Trophoblast cell (in vitro differentiated cells and primary cell): ENCODE data around the gene MYO1A.
A peak's percentile ranks its signal among the peaks of the same experiment; 100 is the strongest.

Experiments used
- DNase-seq, 2 donors: peaks; one replicate each; pipeline ENCODE4 v3.0.0-alpha.2; 2016
- H2AFZ ChIP-seq: 2 replicates; pipeline ENCODE4 v1.6.1; 2013; ENCODE audit warnings: low read length, moderate library complexity, mild to moderate bottlenecking; ENCODE audit not compliant: insufficient read depth, poor library complexity
- H2AK5ac ChIP-seq: 2 replicates; pipeline ENCODE4 v1.6.1; 2013; ENCODE audit warnings: mild to moderate bottlenecking, low read length
- H2BK120ac ChIP-seq: 2 replicates; pipeline ENCODE4 v1.6.1; 2013; ENCODE audit warnings: low read length, mild to moderate bottlenecking, moderate library complexity; ENCODE audit not compliant: insufficient read depth, poor library complexity
- H2BK12ac ChIP-seq: 2 replicates; pipeline ENCODE4 v1.6.1; 2013; ENCODE audit warnings: mild to moderate bottlenecking, low read length, moderate library complexity
- H2BK5ac ChIP-seq: 2 replicates; pipeline ENCODE4 v1.6.1; 2013; ENCODE audit warnings: low read length, low read depth, moderate library complexity, mild to moderate bottlenecking; ENCODE audit not compliant: poor library complexity
- H3K14ac ChIP-seq: 2 replicates; pipeline ENCODE4 v1.6.1; 2013; ENCODE audit warnings: mild to moderate bottlenecking, low read length
- H3K18ac ChIP-seq: 2 replicates; pipeline ENCODE4 v1.6.1; 2013; ENCODE audit warnings: mild to moderate bottlenecking, low read length
- H3K23ac ChIP-seq: 2 replicates; pipeline ENCODE4 v1.6.1; 2013; ENCODE audit warnings: low read length
- H3K27ac ChIP-seq: 2 replicates; pipeline ENCODE4 v1.5.1; 2013; ENCODE audit warnings: low read depth, mild to moderate bottlenecking, inconsistent platforms, low read length, moderate library complexity
- H3K27me3 ChIP-seq: 2 replicates; pipeline ENCODE4 v1.6.1; 2013; ENCODE audit warnings: inconsistent platforms, mild to moderate bottlenecking, low read length, moderate library complexity; ENCODE audit not compliant: insufficient read depth
- H3K36me3 ChIP-seq, 2 experiments: 1 replicate in 1 of 2; 2 replicates in 1 of 2; pipeline ENCODE4 v1.6.1; 2013; ENCODE audit warnings: low read length in 2 of 2, mild to moderate bottlenecking in 2 of 2, moderate library complexity in 1 of 2; ENCODE audit not compliant: insufficient read depth in 2 of 2, control insufficient read depth in 1 of 2
- H3K4ac ChIP-seq: 2 replicates; pipeline ENCODE4 v1.6.1; 2013; ENCODE audit warnings: low read depth, mild to moderate bottlenecking, low read length, moderate library complexity
- H3K4me1 ChIP-seq, 2 experiments: 1 replicate in 1 of 2; 2 replicates in 1 of 2; pipeline ENCODE4 v1.6.1; 2013; ENCODE audit warnings: low read length in 2 of 2, mild to moderate bottlenecking in 2 of 2, moderate library complexity in 1 of 2; ENCODE audit not compliant: insufficient read depth in 2 of 2, control insufficient read depth in 1 of 2
- H3K4me2 ChIP-seq: 2 replicates; pipeline ENCODE4 v1.6.1; 2013; ENCODE audit warnings: inconsistent platforms, mild to moderate bottlenecking, low read length, moderate library complexity
- H3K4me3 ChIP-seq: 2 replicates; pipeline ENCODE4 v1.5.1; 2013; ENCODE audit warnings: mild to moderate bottlenecking, low read depth, low read length, inconsistent platforms
- H3K79me1 ChIP-seq: one replicate; pipeline ENCODE4 v1.6.1; 2013; ENCODE audit warnings: low read length
- H3K79me2 ChIP-seq: 2 replicates; pipeline ENCODE4 v1.6.1; 2013; ENCODE audit warnings: low read length, mild to moderate bottlenecking; ENCODE audit not compliant: control insufficient read depth, insufficient read depth, poor library complexity
- H3K9ac ChIP-seq: 2 replicates; pipeline ENCODE4 v1.6.1; 2013; ENCODE audit warnings: mild to moderate bottlenecking, low read length
- H3K9me3 ChIP-seq: 2 replicates; pipeline ENCODE4 v1.6.1; 2013; ENCODE audit warnings: low read depth, mild to moderate bottlenecking, control low read depth, inconsistent platforms, low read length; ENCODE audit not compliant: insufficient read depth
- H4K12ac ChIP-seq: 2 replicates; pipeline ENCODE4 v1.6.1; 2013; ENCODE audit warnings: low read depth, mild to moderate bottlenecking, low read length, moderate library complexity
- H4K8ac ChIP-seq: 2 replicates; pipeline ENCODE4 v1.6.1; 2013; ENCODE audit warnings: low read depth, mild to moderate bottlenecking, low read length, moderate library complexity
- H4K91ac ChIP-seq: one replicate; pipeline ENCODE4 v1.6.1; 2013; ENCODE audit warnings: low read depth, mild to moderate bottlenecking, low read length, moderate library complexity
- WGBS: extraction: QIAGEN DNeasy Blood & Tissue Kit; methylation state at CpG from one replicate; pipeline ENCODE4 v1.1.7; 2013; ENCODE audit warnings: missing lambda C conversion rate; ENCODE audit not compliant: insufficient read length, insufficient coverage; ENCODE audit errors: extremely low coverage; 5-methylcytosine and 5-hydroxymethylcytosine counted together

The MYO1A gene

GRCh38 chr12:57012600-57013465 is 37.1 kb downstream of the MYO1A start:
- no CpG with 5 or more reads among the region's 7 CpGs for WGBS
- Histone ChIP-seq H3K79me1 (peaks cover 3% of the 10 kb centered on the region), H3K23ac (no peak overlapping the region)

GRCh38 chr12:57011438-57012424 is 38.2 kb downstream of the MYO1A start:
- Histone ChIP-seq H3K23ac (no peak overlapping the region), H4K91ac (no peak overlapping the region), H3K79me2 (no peaks in the 10 kb centered on the region), H3K14ac (no peak overlapping the region), H3K9ac (no peak overlapping the region), H3K4me3 (no peak overlapping the region), H3K4me2 (no peak overlapping the region), H3K4ac (no peak overlapping the region), H3K27me3 (no peaks in the 10 kb centered on the region), H2AK5ac (no peak overlapping the region), H2BK120ac (no peak overlapping the region), H2AFZ (no peak overlapping the region), H4K8ac (no peak overlapping the region), H2BK12ac (no peak overlapping the region), H3K4me1 (peaks cover 9 to 14% of the 10 kb centered on the region in 2 experiments), H4K12ac (no peak overlapping the region), H3K27ac (no peak overlapping the region), H3K79me1 (peaks cover 3% of the 10 kb centered on the region), H3K9me3 (no peaks in the 10 kb centered on the region), H3K18ac (no peak overlapping the region), H3K36me3 (no peaks in the 10 kb centered on the region), H2BK5ac (no peak overlapping the region)
- peak; percentile 71 to 83 for DNase-seq
- no CpG with 5 or more reads among the region's 12 CpGs for WGBS

More at GRCh38 chr12:57012600-57013465, 37.1 kb downstream of the MYO1A start:
- Histone ChIP-seq H2BK5ac (no peak overlapping the region), H3K4ac (no peak overlapping the region), H3K4me3 (no peak overlapping the region), H3K9me3 (no peaks in the 10 kb centered on the region), H3K4me1 (peaks cover 9 to 16% of the 10 kb centered on the region in 2 experiments), H3K27ac (no peak overlapping the region), H3K36me3 (no peaks in the 10 kb centered on the region), H3K18ac (no peak overlapping the region), H4K12ac (no peak overlapping the region), H3K4me2 (no peak overlapping the region), H4K91ac (no peak overlapping the region), H2BK12ac (no peak overlapping the region), H3K9ac (no peak overlapping the region), H2AFZ (no peak overlapping the region), H3K79me2 (no peaks in the 10 kb centered on the region), H2BK120ac (no peak overlapping the region), H4K8ac (no peak overlapping the region), H2AK5ac (no peak overlapping the region), H3K14ac (no peak overlapping the region), H3K27me3 (no peaks in the 10 kb centered on the region)
- no peak for DNase-seq

- H2BK12ac ChIP-seq: no peak overlapping the region
- H3K23ac ChIP-seq: no peak overlapping the region
- H3K9ac ChIP-seq: no peak overlapping the region
- no peak overlapping the region for H4K8ac ChIP-seq
- no peaks in the 10 kb centered on the region for H3K36me3 ChIP-seq
- H3K4ac ChIP-seq: no peak overlapping the region
- H3K9me3 ChIP-seq: no peaks in the 10 kb centered on the region
- H3K79me1 ChIP-seq: peaks cover 5% of the 10 kb centered on the region
- no peak overlapping the region for H4K12ac ChIP-seq
- no peak overlapping the region for H3K18ac ChIP-seq
- H3K27ac ChIP-seq: no peak overlapping the region
- no peak overlapping the region for H4K91ac ChIP-seq
- no peak overlapping the region for H2AFZ ChIP-seq
- H2AK5ac ChIP-seq: no peak overlapping the region
- peaks cover 5% of the 10 kb centered on the region in 2 experiments for H3K4me1 ChIP-seq
- peaks cover 5% of the 10 kb centered on the region for H3K79me2 ChIP-seq
- no peak overlapping the region for H2BK5ac ChIP-seq
- no CpG with 5 or more reads among the region's 4 CpGs for WGBS
- no peak overlapping the region for H3K4me2 ChIP-seq
- H3K14ac ChIP-seq: no peak overlapping the region
- H3K27me3 ChIP-seq: no peaks in the 10 kb centered on the region
- H2BK120ac ChIP-seq: no peak overlapping the region
- DNase-seq: no peak
- no peak overlapping the region for H3K4me3 ChIP-seq
Observed at GRCh38 chr12:57010627-57011247, 39.2 kb downstream of the MYO1A start.

- no peak overlapping the region for H3K4me2 ChIP-seq
- H3K14ac ChIP-seq: no peak overlapping the region
- H3K18ac ChIP-seq: no peak overlapping the region
- H2AFZ ChIP-seq: no peak overlapping the region
- H2BK120ac ChIP-seq: no peak overlapping the region
- no peak overlapping the region for H3K4ac ChIP-seq
- H3K27ac ChIP-seq: no peak overlapping the region
- H3K9ac ChIP-seq: no peak overlapping the region
- H3K79me2 ChIP-seq: peaks cover 6% of the 10 kb centered on the region
- no peak overlapping the region for H3K4me3 ChIP-seq
- no peak overlapping the region for H4K91ac ChIP-seq
- no peak overlapping the region for H4K12ac ChIP-seq
- H3K4me1 ChIP-seq: peaks cover 4 to 5% of the 10 kb centered on the region in 2 experiments
- H3K79me1 ChIP-seq: peaks cover 5% of the 10 kb centered on the region
- H3K36me3 ChIP-seq: no peaks in the 10 kb centered on the region
- H2BK12ac ChIP-seq: no peak overlapping the region
- no peaks in the 10 kb centered on the region for H3K9me3 ChIP-seq
- no peak overlapping the region for H2BK5ac ChIP-seq
- no peaks in the 10 kb centered on the region for H3K27me3 ChIP-seq
- WGBS: no CpG with 5 or more reads among the region's 5 CpGs
- no peak overlapping the region for H2AK5ac ChIP-seq
- no peak overlapping the region for H4K8ac ChIP-seq
- no peak overlapping the region for H3K23ac ChIP-seq
- no peak for DNase-seq
Observed at GRCh38 chr12:57009949-57010626, 39.8 kb downstream of the MYO1A start.
